ENCODE measurements around the gene TMEM88. TPM values are rescaled to one million over a fixed set of nuclear protein-coding genes. Genes with fewer than 3 reads are reported as not detected.

Gene TMEM88
- total and polyA plus RNA-seq, 2 donors (not counting 1 experiment from before 2014, with no cell fraction given), result 5.1 to 9.5 TPM

DNA sequence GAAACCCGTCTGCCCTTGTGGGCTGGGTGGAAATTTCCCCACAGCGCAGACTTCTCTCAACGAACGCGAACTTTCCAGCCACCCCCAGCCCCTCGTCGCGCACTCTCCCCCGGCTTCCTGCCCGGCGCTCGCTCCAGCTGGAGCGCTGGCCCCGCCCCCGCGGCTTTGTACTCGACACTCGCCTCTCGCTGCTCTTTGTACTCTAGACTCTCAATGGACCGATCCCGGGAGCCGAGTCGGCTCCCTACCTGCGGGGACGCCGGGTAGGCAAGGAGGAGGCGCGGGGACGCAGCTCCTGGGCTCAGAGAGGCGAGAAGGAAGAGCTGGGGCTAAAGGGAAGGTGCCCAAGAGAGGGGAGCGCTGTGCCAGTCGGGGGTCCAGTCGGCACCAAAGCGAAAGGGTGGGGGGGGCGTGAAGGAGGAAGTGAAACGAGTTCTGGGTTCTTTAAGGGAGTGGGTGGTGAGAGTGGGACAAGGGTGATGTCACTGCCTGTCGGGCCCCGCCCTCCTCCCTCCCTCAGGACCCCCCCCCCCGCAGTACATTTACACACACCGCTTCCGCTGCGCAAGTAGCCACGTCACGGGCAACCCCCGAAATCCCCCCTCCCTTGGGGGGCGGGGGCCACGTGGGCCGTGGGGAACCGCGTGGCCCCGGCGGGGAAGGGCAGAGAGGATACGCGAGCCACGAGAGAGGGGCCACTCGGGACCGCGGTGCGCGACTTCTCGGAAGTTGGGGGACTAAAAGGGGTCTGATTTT lies 11.2 kb upstream of the TMEM88 start:
- peak overlapping the region; percentile 100 for H3K27ac Mint-ChIP-seq
- Histone ChIP-seq H3K27ac (ENCODE audit: low read length in 2 of 2) (peak overlapping the region; percentile 100), H3K4me2 (replicated peaks; ENCODE audit: low read depth, low read length, poor library complexity, severe bottlenecking) (peak overlapping the region; percentile 100), H2AFZ (ENCODE audit: insufficient read depth, low read depth, low read length, poor library complexity, severe bottlenecking) (peak overlapping the region; percentile 11), H3K9ac (ENCODE audit: low read length) (peak overlapping the region; percentile 100), H3K27me3 (replicated peaks in 1 of 4; ENCODE audit: control extremely low read depth in 1 of 4, control insufficient read depth in 3 of 4, insufficient read depth in 4 of 4, low read length in 3 of 4) (no peaks in the 10 kb centered on the region), H4K20me1 (ENCODE audit: control insufficient read depth, insufficient read depth, low read length, poor library complexity, severe bottlenecking) (peaks cover 59% of the 10 kb centered on the region), H3K79me2 (ENCODE audit: control insufficient read depth, insufficient read depth, low read length) (peaks cover 31% of the 10 kb centered on the region), H3K4me1 (ENCODE audit: control insufficient read depth in 2 of 2, insufficient read depth in 2 of 2, low read length in 2 of 2) (peaks cover 27 to 57% of the 10 kb centered on the region in 2 donors), H3K36me3 (replicated peaks in 1 of 2; ENCODE audit: control extremely low read depth in 1 of 2, control insufficient read depth in 1 of 2, extremely low read depth in 1 of 2, insufficient read depth in 2 of 2, low read length in 1 of 2) (peaks cover 0 to 20% of the 10 kb centered on the region in 2 experiments), H3K9me3 (ENCODE audit: control extremely low read depth in 1 of 3, control insufficient read depth in 2 of 3, insufficient read depth in 1 of 3, low read length in 2 of 3) (no peaks in the 10 kb centered on the region), H3K4me3 (ENCODE audit: control extremely low read depth in 1 of 5, extremely low read depth in 1 of 5, insufficient read depth in 1 of 5, low read depth in 2 of 5, low read length in 4 of 5) (peak overlapping the region; percentile 72 to 95 (median 93))
- CTCF ChIA-PET, result interaction anchor here (0.6 to 5.7 kb wide), 7 partner anchors 7 to 146 kb away, joined by 3 to 53 read pairs (median 5); partner anchors contain the start of genes CYB5D1, KDM6B, NAA38 and RNF227
- POLR2A ChIA-PET, result interaction anchor here (0.6 to 2.7 kb wide), 5 partner anchors 9 to 283 kb away, joined by 3 to 14 read pairs (median 6); partner anchors contain the start of genes CYB5D1, KDM6B, NAA38 and TP53
- peak overlapping the region; percentile 100 for H3K4me3 Mint-ChIP-seq
- H3K27me3 Mint-ChIP-seq, result no peaks in the 10 kb centered on the region
- DNase-seq (peak; percentile 97), ATAC-seq (ENCODE audit: low read depth) (peak; percentile 42)
- TF ChIP-seq EZH2 (IDR thresholded peaks at IDR 0.05; ENCODE audit: borderline replicate concordance, insufficient read depth, low read depth, low read length, poor library complexity, severe bottlenecking), result no peak
- TF ChIP-seq, protein P1, sequence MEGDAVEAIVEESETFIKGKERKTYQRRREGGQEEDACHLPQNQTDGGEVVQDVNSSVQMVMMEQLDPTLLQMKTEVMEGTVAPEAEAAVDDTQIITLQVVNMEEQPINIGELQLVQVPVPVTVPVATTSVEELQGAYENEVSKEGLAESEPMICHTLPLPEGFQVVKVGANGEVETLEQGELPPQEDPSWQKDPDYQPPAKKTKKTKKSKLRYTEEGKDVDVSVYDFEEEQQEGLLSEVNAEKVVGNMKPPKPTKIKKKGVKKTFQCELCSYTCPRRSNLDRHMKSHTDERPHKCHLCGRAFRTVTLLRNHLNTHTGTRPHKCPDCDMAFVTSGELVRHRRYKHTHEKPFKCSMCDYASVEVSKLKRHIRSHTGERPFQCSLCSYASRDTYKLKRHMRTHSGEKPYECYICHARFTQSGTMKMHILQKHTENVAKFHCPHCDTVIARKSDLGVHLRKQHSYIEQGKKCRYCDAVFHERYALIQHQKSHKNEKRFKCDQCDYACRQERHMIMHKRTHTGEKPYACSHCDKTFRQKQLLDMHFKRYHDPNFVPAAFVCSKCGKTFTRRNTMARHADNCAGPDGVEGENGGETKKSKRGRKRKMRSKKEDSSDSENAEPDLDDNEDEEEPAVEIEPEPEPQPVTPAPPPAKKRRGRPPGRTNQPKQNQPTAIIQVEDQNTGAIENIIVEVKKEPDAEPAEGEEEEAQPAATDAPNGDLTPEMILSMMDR (IDR thresholded peaks at IDR 0.05), result no peak
- H3K4me1 Mint-ChIP-seq, result peaks cover 48% of the 10 kb centered on the region
- intact Hi-C loops (cut with micrococcal nuclease), result loop anchor here (1.0 to 10.0 kb wide), 6 partner anchors 8 to 403 kb away; partner anchors contain the start of genes FXR2, NAA38, TP53 and WRAP53
- no peaks in the 10 kb centered on the region for H3K9me3 Mint-ChIP-seq (ENCODE audit: insufficient read depth)
- under 1% methylated on average over 42 of the region's 61 CpGs for WGBS (ENCODE audit: insufficient coverage)
